CD4-positive, alpha-beta T cell (primary cell): ENCODE results near the gene DDIAS. TPM values are rescaled to one million over a fixed set of nuclear protein-coding genes. Genes with fewer than 3 reads are reported as not detected.

Source experiments
- ATAC-seq: fragments of 200-7000 bp; cut with Tn5 transposase; one replicate; pipeline ENCODE4 v1.10.0; 2022; ENCODE audit warnings: mild to moderate bottlenecking; ENCODE audit not compliant: poor library complexity
- CTCF ChIA-PET: fragments of 350-600 bp; sonication (Branson Sonifier 250); formaldehyde crosslinking; loops from one replicate; lab custom pipeline; 2021; ENCODE audit warnings: antibody characterized with exemption, inconsistent platforms; lab: Charles Lee
- POLR2A ChIA-PET: fragments of 350-600 bp; sonication (Branson Sonifier 250); formaldehyde crosslinking; loops from one replicate; lab custom pipeline; 2021; ENCODE audit warnings: antibody characterized with exemption, inconsistent platforms; lab: Charles Lee
- DNase-seq, 14 experiments: peaks; one replicate each; pipeline ENCODE4 v3.0.0-alpha.2; 2013 to 2020; ENCODE audit warnings: mixed read lengths in 2 of 14
- H3K27ac ChIP-seq, 2 donors: one replicate each; pipeline versions ENCODE4 v1.5.1 to v1.7.0; 2013; ENCODE audit warnings: low read length in 2 of 2, low read depth in 1 of 2, mild to moderate bottlenecking in 1 of 2
- H3K27me3 ChIP-seq, 2 experiments: 1 replicate in 1 of 2; 2 replicates in 1 of 2; pipeline versions ENCODE4 v1.6.1 to v1.7.0; 2013; ENCODE audit warnings: low read length in 2 of 2, control low read depth in 1 of 2, mild to moderate bottlenecking in 1 of 2, moderate library complexity in 1 of 2; ENCODE audit not compliant: insufficient read depth in 2 of 2, control insufficient read depth in 1 of 2
- H3K36me3 ChIP-seq: one replicate; pipeline ENCODE4 v1.6.1; 2013; ENCODE audit warnings: low read length, control low read depth; ENCODE audit not compliant: insufficient read depth
- H3K4me1 ChIP-seq: one replicate; pipeline ENCODE4 v1.6.1; 2013; ENCODE audit warnings: low read length, control low read depth; ENCODE audit not compliant: insufficient read depth
- H3K4me3 ChIP-seq: one replicate; pipeline ENCODE4 v1.5.1; 2013; ENCODE audit warnings: mild to moderate bottlenecking, low read length, moderate library complexity
- H3K9me3 ChIP-seq, 2 experiments: 1 replicate in 1 of 2; 2 replicates in 1 of 2; pipeline versions ENCODE4 v1.6.1 to v1.7.0; 2013; ENCODE audit warnings: low read length in 2 of 2, mild to moderate bottlenecking in 2 of 2, control low read depth in 1 of 2, moderate library complexity in 1 of 2; ENCODE audit not compliant: control insufficient read depth in 1 of 2, insufficient read depth in 1 of 2
- H3K27ac Mint-ChIP-seq: one replicate; pipeline ENCODE4 v1.8.0; 2020; ENCODE audit warnings: mixed read lengths
- H3K27me3 Mint-ChIP-seq: one replicate; pipeline ENCODE4 v1.8.0; 2021; ENCODE audit warnings: mixed read lengths
- H3K36me3 Mint-ChIP-seq: one replicate; pipeline ENCODE4 v1.8.0; 2021; ENCODE audit warnings: low read depth, mixed read lengths
- H3K4me1 Mint-ChIP-seq: one replicate; pipeline ENCODE4 v1.8.0; 2021; ENCODE audit warnings: low read depth, mixed read lengths
- H3K4me3 Mint-ChIP-seq: one replicate; pipeline ENCODE4 v1.8.0; 2020; ENCODE audit warnings: mild to moderate bottlenecking, mixed read lengths
- H3K9me3 Mint-ChIP-seq: one replicate; pipeline ENCODE4 v1.8.0; 2020; ENCODE audit warnings: mixed read lengths
- CTCF ChIP-seq: fragments of 200-600 bp; IDR thresholded peaks from one replicate; pipeline ENCODE4 v1.8.0; 2022; ENCODE audit warnings: antibody characterized with exemption, mild to moderate bottlenecking
- intact Hi-C, 2 experiments: fragments of 100-400 bp; cut with DNase I in 1 of 2; cut with micrococcal nuclease in 1 of 2; formaldehyde crosslinking; loops; one replicate each; pipeline versions ENCODE4 v1.15.1 to v1.9.0; 2023 to 2025; cut with DNase I, micrococcal nuclease
- total RNA-seq, 174 experiments: library from RNA in 2 of 174; stranded (reverse) in 2 of 174; gene quantifications; one replicate each; pipeline ENCODE4 v1.2.3 and lab custom pipeline; 2021 to 2026

DDIAS gene
- total RNA-seq, 2 experiments from 2014 or later: 0.59 to 0.85 TPM

DNA sequence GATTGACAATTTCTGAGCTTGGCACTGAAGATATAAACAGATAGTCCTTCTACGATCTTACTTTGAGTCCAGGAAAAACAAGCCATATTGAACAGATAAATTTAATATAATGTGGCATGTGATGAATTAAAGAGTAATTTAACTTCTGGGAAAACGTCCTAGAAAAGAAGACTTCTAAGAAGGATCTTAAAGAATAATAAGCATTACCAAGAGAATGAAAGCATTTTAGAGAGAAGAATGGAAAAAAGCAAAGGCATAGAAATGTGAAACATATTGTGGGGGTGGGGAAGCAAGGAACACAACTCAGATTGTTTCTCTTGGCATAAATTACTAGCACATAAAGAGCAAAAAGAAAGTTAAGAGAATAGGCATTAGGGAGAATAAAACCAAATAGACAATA, 5.4 kb downstream of the DDIAS start:
- Mint-ChIP-seq H3K27me3 (no peaks in the 10 kb centered on the region), H3K27ac (no peak overlapping the region), H3K9me3 (peaks cover 5% of the 10 kb centered on the region), H3K4me1 (peaks cover 25% of the 10 kb centered on the region), H3K4me3 (no peak overlapping the region), H3K36me3 (no peaks in the 10 kb centered on the region)
- peaks cover 0 to 6% of the 10 kb centered on the region in 2 experiments for H3K9me3 ChIP-seq
- no peak for TF ChIP-seq CTCF
- POLR2A ChIA-PET: interaction anchor here (0.9 kb wide), 1 partner anchor 83 kb away, joined by 3 read pairs; no protein-coding TSS in a partner anchor
- DNase-seq (no peak), ATAC-seq (no peak)
- H3K4me1 ChIP-seq: peaks cover 4% of the 10 kb centered on the region
- no peaks in the 10 kb centered on the region for H3K36me3 ChIP-seq
- CTCF ChIA-PET: interaction anchor here (0.6 to 1.3 kb wide), 2 partner anchors 20 to 209 kb away, joined by 3 read pairs; no protein-coding TSS in a partner anchor
- intact Hi-C loops: loop anchor here (1.0 to 5.0 kb wide), 9 partner anchors 20 to 913 kb away; partner anchors contain the start of gene RAB30 (in 1 of the 2)
- H3K4me3 ChIP-seq: no peak overlapping the region
- no peak overlapping the region for H3K27ac ChIP-seq
- no peaks in the 10 kb centered on the region for H3K27me3 ChIP-seq

DNA sequence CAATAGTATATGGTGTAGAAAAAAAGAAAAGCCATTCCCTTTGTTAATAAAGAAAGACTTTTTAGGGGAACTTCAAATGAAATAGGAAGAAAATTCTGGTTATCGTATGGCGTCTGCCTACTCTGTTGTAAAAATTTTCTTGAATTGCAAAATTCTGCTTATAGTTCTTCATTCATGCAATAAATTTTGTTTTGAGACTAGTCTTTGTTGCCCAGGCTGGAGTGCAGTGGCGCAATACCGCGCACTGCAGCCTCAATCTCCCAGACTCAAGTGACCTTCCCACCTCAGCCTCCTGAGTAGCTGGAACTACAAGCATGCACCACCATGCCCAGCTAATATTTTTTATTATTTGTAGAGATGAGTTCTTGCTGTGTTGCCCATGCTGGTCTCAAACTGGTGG, 5.8 kb downstream of the DDIAS start:
- H3K9me3 Mint-ChIP-seq: peaks cover 5% of the 10 kb centered on the region
- no peak overlapping the region for H3K4me3 ChIP-seq
- peaks cover 25% of the 10 kb centered on the region for H3K4me1 Mint-ChIP-seq
- H3K27ac ChIP-seq: no peak overlapping the region
- ATAC-seq (no peak), DNase-seq (no peak)
- H3K36me3 ChIP-seq: no peaks in the 10 kb centered on the region
- H3K27ac Mint-ChIP-seq: no peak overlapping the region
- peaks cover 0 to 7% of the 10 kb centered on the region in 2 experiments for H3K9me3 ChIP-seq
- H3K4me3 Mint-ChIP-seq: no peak overlapping the region
- ChIA-PET POLR2A (interaction anchor here (0.9 to 1.4 kb wide), 2 partner anchors 12 to 82 kb away, joined by 3 to 4 read pairs; no protein-coding TSS in a partner anchor), CTCF (interaction anchor here (0.6 to 1.5 kb wide), 3 partner anchors 20 to 343 kb away, joined by 3 read pairs; no protein-coding TSS in a partner anchor)
- no peak for TF ChIP-seq CTCF
- H3K27me3 Mint-ChIP-seq: no peaks in the 10 kb centered on the region
- H3K4me1 ChIP-seq: no peaks in the 10 kb centered on the region
- H3K27me3 ChIP-seq: no peaks in the 10 kb centered on the region
- intact Hi-C loops: loop anchor here (1.0 to 5.0 kb wide), 3 partner anchors 163 to 341 kb away; partner anchors contain the start of gene RAB30 (in 1 of the 2)
- H3K36me3 Mint-ChIP-seq: no peaks in the 10 kb centered on the region

DNA sequence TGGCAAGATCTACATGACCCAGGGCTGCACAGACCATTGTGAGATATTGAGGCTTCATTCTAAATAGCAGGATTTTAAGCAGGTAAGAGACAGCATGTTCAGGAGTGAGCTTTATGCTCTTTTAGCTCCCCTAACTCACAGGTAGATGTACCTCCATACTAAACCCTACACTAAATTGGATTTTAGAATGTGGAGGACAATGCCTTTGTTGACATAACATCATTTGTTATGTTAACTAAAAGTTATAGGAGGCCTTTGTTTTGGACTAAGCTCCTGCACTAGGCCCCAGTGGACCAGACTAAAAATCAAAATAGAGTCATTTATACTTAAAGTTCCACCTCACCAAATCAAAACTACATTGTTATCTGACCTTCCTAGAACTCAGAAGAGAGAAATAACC, 6.8 kb downstream of the DDIAS start:
- Mint-ChIP-seq H3K9me3 (peaks cover 5% of the 10 kb centered on the region), H3K27ac (peak overlapping the region; percentile 10)
- intact Hi-C loops: loop anchor here (2.0 to 5.0 kb wide), 2 partner anchors 18 to 264 kb away; no protein-coding TSS in a partner anchor

More for the DNA sequence above, 6.8 kb downstream of the DDIAS start:
- Histone ChIP-seq H3K27ac (no peak overlapping the region), H3K27me3 (no peaks in the 10 kb centered on the region), H3K9me3 (peaks cover 0 to 7% of the 10 kb centered on the region in 2 experiments), H3K4me1 (no peaks in the 10 kb centered on the region), H3K36me3 (no peaks in the 10 kb centered on the region), H3K4me3 (no peak overlapping the region)
- Mint-ChIP-seq H3K27me3 (no peaks in the 10 kb centered on the region), H3K4me3 (no peak overlapping the region), H3K4me1 (peaks cover 25% of the 10 kb centered on the region), H3K36me3 (no peaks in the 10 kb centered on the region)
- CTCF ChIA-PET: interaction anchor here (1.3 to 1.5 kb wide), 2 partner anchors 19 to 342 kb away, joined by 3 read pairs; no protein-coding TSS in a partner anchor
- POLR2A ChIA-PET: interaction anchor here (1.0 to 1.4 kb wide), 3 partner anchors 12 to 286 kb away, joined by 3 to 4 read pairs (median 4); partner anchors contain the start of gene ANKRD42
- DNase-seq (no peak), ATAC-seq (no peak)
- TF ChIP-seq CTCF: no peak
